OCI-LY7 (cell line): ENCODE measurements around the gene DNAH17. TPM values are rescaled to one million over a fixed set of nuclear protein-coding genes. Genes with fewer than 3 reads are reported as not detected.

Source experiments
- BruUV-seq: library from RNA; stranded (reverse); fragments of 400-500 nt; replicated peaks from 2 replicates; lab custom pipeline; 2021; lab: Mats Ljungman, UMichigan
- CTCF ChIA-PET: fragments of 300-600 bp; sonication (Branson Sonifier 250); formaldehyde crosslinking; loops from one replicate; lab custom pipeline; 2022; ENCODE audit warnings: antibody characterized with exemption; ENCODE audit not compliant: unreplicated experiment; lab: Charles Lee
- POLR2A ChIA-PET: fragments of 300-600 bp; sonication (Branson Sonifier 250); formaldehyde crosslinking; loops from one replicate; lab custom pipeline; 2022; ENCODE audit warnings: antibody characterized with exemption; lab: Charles Lee
- DNase-seq: peaks from one replicate; pipeline ENCODE4 v3.0.0-alpha.2; 2015; ENCODE audit warnings: low spot score
- H2AFZ ChIP-seq: fragments of 200-600 bp; sonication (generic), shearing (Covaris generic); 2 replicates; pipeline ENCODE4 v1.6.1; 2014; ENCODE audit warnings: mild to moderate bottlenecking, antibody characterized with exemption, low read length, moderate library complexity
- H3K27ac ChIP-seq: fragments of 200-600 bp; sonication (generic); 2 replicates; pipeline ENCODE4 v1.5.1; 2014; ENCODE audit warnings: mixed run types, low read depth, mild to moderate bottlenecking, moderate library complexity, low read length, inconsistent platforms; ENCODE audit not compliant: poor library complexity, severe bottlenecking
- H3K36me3 ChIP-seq: fragments of 200-600 bp; sonication (generic); 2 replicates; pipeline ENCODE4 v1.6.1; 2014; ENCODE audit warnings: mild to moderate bottlenecking, antibody characterized with exemption, low read length, moderate library complexity, mixed read lengths; ENCODE audit not compliant: insufficient read depth
- H3K4me1 ChIP-seq: fragments of 200-600 bp; sonication (generic); 2 replicates; pipeline ENCODE4 v1.5.1; 2014; ENCODE audit warnings: mild to moderate bottlenecking, low read length; ENCODE audit not compliant: insufficient read depth, poor library complexity, severe bottlenecking
- H3K4me2 ChIP-seq: fragments of 200-600 bp; sonication (generic); 2 replicates; pipeline ENCODE4 v1.6.1; 2014; ENCODE audit warnings: mild to moderate bottlenecking, low read length
- H3K4me3 ChIP-seq: fragments of 200-600 bp; sonication (generic); 2 replicates; pipeline ENCODE4 v1.5.1; 2014; ENCODE audit warnings: mild to moderate bottlenecking, low read depth, low read length; ENCODE audit not compliant: poor library complexity, severe bottlenecking
- H3K79me2 ChIP-seq: fragments of 200-600 bp; sonication (generic); 2 replicates; pipeline ENCODE4 v1.6.1; 2016; ENCODE audit warnings: low read depth, mild to moderate bottlenecking, low read length, moderate library complexity, mixed read lengths; ENCODE audit not compliant: insufficient read depth
- H3K9me2 ChIP-seq: fragments of 200-600 bp; sonication (generic); 2 replicates; pipeline ENCODE4 v1.6.1; 2016; ENCODE audit warnings: mild to moderate bottlenecking, low read length, mixed read lengths; ENCODE audit not compliant: insufficient read depth
- H3K9me3 ChIP-seq: fragments of 200-600 bp; sonication (generic); 2 replicates; pipeline ENCODE4 v1.6.1; 2014; ENCODE audit warnings: mild to moderate bottlenecking, mixed run types, low read length, mixed read lengths
- H4K20me1 ChIP-seq: fragments of 200-600 bp; sonication (generic); 2 replicates; pipeline ENCODE4 v1.6.1; 2014; ENCODE audit warnings: mild to moderate bottlenecking, antibody characterized with exemption, low read length, moderate library complexity, mixed read lengths; ENCODE audit not compliant: insufficient read depth
- EZH2phosphoT487 ChIP-seq: fragments of 200-600 bp; sonication (generic); IDR thresholded peaks from 2 replicates; pipeline ENCODE4 v1.6.1; 2018; ENCODE audit warnings: low read depth, borderline replicate concordance, mild to moderate bottlenecking, mixed run types, antibody characterized with exemption, low read length, moderate library complexity, mixed read lengths
- intact Hi-C: fragments of 100-400 bp; cut with micrococcal nuclease; formaldehyde crosslinking; loops from one replicate; pipeline ENCODE4 v1.10.0; 2022; ENCODE audit not compliant: unreplicated experiment
- total RNA-seq, 2 experiments: library from RNA; depleted of rRNA in 1 of 2; stranded (reverse); fragments of >200 nt in 1 of 2; shearing (Covaris generic) in 1 of 2; gene quantifications; 2 replicates each; pipeline ENCODE4 v1.2.3, GENCODE V29; 2014 to 2022
- TF ChIP-seq, protein P1 (sequence below): fragments of 200-600 bp; sonication (generic); conservative IDR thresholded peaks from 2 replicates; pipeline ENCODE4 v1.5.1; 2014; ENCODE audit warnings: mild to moderate bottlenecking, antibody characterized with exemption, low read length, moderate library complexity, mixed read lengths

The DNAH17 gene
- total RNA-seq, 2 experiments from 2014 or later: 0.89 to 1.1 TPM

- H2AFZ ChIP-seq: peak within 1 kb of the TSS; percentile 94
- TF ChIP-seq, protein P1, sequence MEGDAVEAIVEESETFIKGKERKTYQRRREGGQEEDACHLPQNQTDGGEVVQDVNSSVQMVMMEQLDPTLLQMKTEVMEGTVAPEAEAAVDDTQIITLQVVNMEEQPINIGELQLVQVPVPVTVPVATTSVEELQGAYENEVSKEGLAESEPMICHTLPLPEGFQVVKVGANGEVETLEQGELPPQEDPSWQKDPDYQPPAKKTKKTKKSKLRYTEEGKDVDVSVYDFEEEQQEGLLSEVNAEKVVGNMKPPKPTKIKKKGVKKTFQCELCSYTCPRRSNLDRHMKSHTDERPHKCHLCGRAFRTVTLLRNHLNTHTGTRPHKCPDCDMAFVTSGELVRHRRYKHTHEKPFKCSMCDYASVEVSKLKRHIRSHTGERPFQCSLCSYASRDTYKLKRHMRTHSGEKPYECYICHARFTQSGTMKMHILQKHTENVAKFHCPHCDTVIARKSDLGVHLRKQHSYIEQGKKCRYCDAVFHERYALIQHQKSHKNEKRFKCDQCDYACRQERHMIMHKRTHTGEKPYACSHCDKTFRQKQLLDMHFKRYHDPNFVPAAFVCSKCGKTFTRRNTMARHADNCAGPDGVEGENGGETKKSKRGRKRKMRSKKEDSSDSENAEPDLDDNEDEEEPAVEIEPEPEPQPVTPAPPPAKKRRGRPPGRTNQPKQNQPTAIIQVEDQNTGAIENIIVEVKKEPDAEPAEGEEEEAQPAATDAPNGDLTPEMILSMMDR: 0 out of 2 replicates have a peak, but pooled peaks have one; percentile 17
- no peak for TF ChIP-seq EZH2phosphoT487
- no TSS peak for BruUV-seq
- H4K20me1 ChIP-seq: peaks cover 22% of the 10 kb centered on the region; the same call in 1 of the 2 replicates
- H3K4me3 ChIP-seq: peak within 1 kb of the TSS; percentile 94
- H3K36me3 ChIP-seq: peaks cover 12% of the 10 kb centered on the region; the same call in 1 of the 2 replicates
- peaks cover 43% of the 10 kb centered on the region for H3K79me2 ChIP-seq
- intact Hi-C loops: loop anchor here (5.0 kb wide), 1 partner anchor 44 kb away; no protein-coding TSS in a partner anchor
- H3K4me1 ChIP-seq: peaks cover 33% of the 10 kb centered on the region
- CTCF ChIA-PET: no interaction called here
- POLR2A ChIA-PET: no interaction called here
- no peaks in the 10 kb centered on the region for H3K9me2 ChIP-seq
- H3K27ac ChIP-seq: peak within 1 kb of the TSS; percentile 13
- peak; percentile 90 for DNase-seq
- H3K9me3 ChIP-seq: no peaks in the 10 kb centered on the region
- peak within 1 kb of the TSS; percentile 84 for H3K4me2 ChIP-seq
Measured at GRCh38 chr17:78378225-78379130, 198.7 kb downstream of the DNAH17 start, which contains the start of gene PGS1. PGS1 (plus strand) TSS chr17:78378649; CDS start chr17:78378666, 17 bp downstream.

GRCh38 chr17:78377858-78378224 lies 199.4 kb downstream of the DNAH17 start:
- H3K4me3 ChIP-seq: peak overlapping the region; percentile 94
- POLR2A ChIA-PET: no interaction called here
- H3K4me1 ChIP-seq: peaks cover 32% of the 10 kb centered on the region
- H4K20me1 ChIP-seq: peaks cover 22% of the 10 kb centered on the region; the same call in 1 of the 2 replicates
- no TSS peak for BruUV-seq
- H3K36me3 ChIP-seq: peaks cover 11% of the 10 kb centered on the region; the same call in 1 of the 2 replicates
- TF ChIP-seq EZH2phosphoT487: no peak
- TF ChIP-seq, protein P1: no peak
- no peaks in the 10 kb centered on the region for H3K9me2 ChIP-seq
- intact Hi-C loops: loop anchor here (5.0 kb wide), 1 partner anchor 44 kb away; no protein-coding TSS in a partner anchor
- H3K4me2 ChIP-seq: peak overlapping the region; percentile 84
- CTCF ChIA-PET: no interaction called here
- H2AFZ ChIP-seq: peak overlapping the region; percentile 94
- no peak overlapping the region for H3K27ac ChIP-seq
- DNase-seq: no peak
- no peaks in the 10 kb centered on the region for H3K9me3 ChIP-seq
- H3K79me2 ChIP-seq: peaks cover 38% of the 10 kb centered on the region
